ENCODE measurements around the gene STXBP5L.

The STXBP5L gene

GRCh38 chr3:121399820-121400219 is 491.8 kb downstream of the STXBP5L start:
- H3K4me1 ChIP-seq (ENCODE audit: control insufficient read depth, insufficient read depth, low read length): no peaks in the 10 kb centered on the region
- H3K9me3 ChIP-seq (ENCODE audit: control insufficient read depth, low read length): no peaks in the 10 kb centered on the region
- H3K36me3 ChIP-seq (ENCODE audit: control insufficient read depth, insufficient read depth, low read length): no peaks in the 10 kb centered on the region
- no peak overlapping the region for H3K27ac ChIP-seq (ENCODE audit: insufficient read depth, low read depth, low read length, poor library complexity, severe bottlenecking)
- H3K4me3 ChIP-seq (ENCODE audit: insufficient read depth, low read depth, low read length): no peak overlapping the region
- no peaks in the 10 kb centered on the region for H3K27me3 ChIP-seq (ENCODE audit: control insufficient read depth, insufficient read depth, low read length, poor library complexity, severe bottlenecking)

- H3K27ac ChIP-seq (ENCODE audit: insufficient read depth, low read depth, low read length, poor library complexity, severe bottlenecking): no peak overlapping the region
- no peaks in the 10 kb centered on the region for H3K4me1 ChIP-seq (ENCODE audit: control insufficient read depth, insufficient read depth, low read length)
- H3K9me3 ChIP-seq (ENCODE audit: control insufficient read depth, low read length): no peaks in the 10 kb centered on the region
- no peak overlapping the region for H3K4me3 ChIP-seq (ENCODE audit: insufficient read depth, low read depth, low read length)
- no peaks in the 10 kb centered on the region for H3K36me3 ChIP-seq (ENCODE audit: control insufficient read depth, insufficient read depth, low read length)
- no peaks in the 10 kb centered on the region for H3K27me3 ChIP-seq (ENCODE audit: control insufficient read depth, insufficient read depth, low read length, poor library complexity, severe bottlenecking)
- no CpG with 5 or more reads among the region's 1 CpG for WGBS, 2 experiments
Measured at GRCh38 chr3:121405631-121406030, 497.6 kb downstream of the STXBP5L start.

- WGBS, 2 experiments: 86% methylated on average over 1 of the region's 1 CpG; no CpG with 5 or more reads in 1 of the 2 experiments
- no peak overlapping the region for H3K4me3 ChIP-seq (ENCODE audit: insufficient read depth, low read depth, low read length)
- no peak overlapping the region for H3K27ac ChIP-seq (ENCODE audit: insufficient read depth, low read depth, low read length, poor library complexity, severe bottlenecking)
Measured at GRCh38 chr3:121411523-121411922, 503.5 kb downstream of the STXBP5L start.

DNA sequence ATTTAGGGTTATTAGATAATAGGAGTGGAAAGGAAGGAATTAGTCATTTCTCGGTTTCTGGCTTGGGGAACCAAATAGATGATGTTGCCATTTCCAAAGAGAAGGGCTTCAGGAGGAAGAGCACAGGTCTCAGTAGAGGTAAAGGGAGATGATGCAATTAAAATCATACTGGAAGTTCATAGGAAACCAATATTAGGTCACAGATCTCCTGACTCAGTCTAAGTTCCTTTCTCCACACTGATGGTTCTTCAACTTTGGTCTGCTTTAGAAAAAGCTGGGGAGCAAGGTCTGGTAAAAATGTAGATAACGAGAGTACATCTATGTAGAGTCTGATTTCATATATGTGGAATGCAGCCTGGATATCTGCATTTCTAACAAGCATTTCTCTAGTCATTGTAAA is 506.9 kb downstream of the STXBP5L start:
- Histone ChIP-seq H3K36me3 (ENCODE audit: control insufficient read depth, insufficient read depth, low read length) (no peaks in the 10 kb centered on the region), H3K27ac (ENCODE audit: insufficient read depth, low read depth, low read length, poor library complexity, severe bottlenecking) (no peak overlapping the region), H3K27me3 (ENCODE audit: control insufficient read depth, insufficient read depth, low read length, poor library complexity, severe bottlenecking) (no peaks in the 10 kb centered on the region), H3K4me3 (ENCODE audit: insufficient read depth, low read depth, low read length) (no peak overlapping the region), H3K4me1 (ENCODE audit: control insufficient read depth, insufficient read depth, low read length) (no peaks in the 10 kb centered on the region), H3K9me3 (ENCODE audit: control insufficient read depth, low read length) (no peaks in the 10 kb centered on the region)
- WGBS, 2 experiments: 83 to 95% methylated on average over 2 of the region's 2 CpGs

More at GRCh38 chr3:121411523-121411922, 503.5 kb downstream of the STXBP5L start:
- no peaks in the 10 kb centered on the region for H3K4me1 ChIP-seq (ENCODE audit: control insufficient read depth, insufficient read depth, low read length)
- H3K36me3 ChIP-seq (ENCODE audit: control insufficient read depth, insufficient read depth, low read length): no peaks in the 10 kb centered on the region
- H3K9me3 ChIP-seq (ENCODE audit: control insufficient read depth, low read length): no peaks in the 10 kb centered on the region
- no peaks in the 10 kb centered on the region for H3K27me3 ChIP-seq (ENCODE audit: control insufficient read depth, insufficient read depth, low read length, poor library complexity, severe bottlenecking)

- WGBS, 2 experiments: 95 to 96% methylated on average over 6 of the region's 6 CpGs
- Histone ChIP-seq H3K9me3 (ENCODE audit: control insufficient read depth, low read length) (no peaks in the 10 kb centered on the region), H3K4me3 (ENCODE audit: insufficient read depth, low read depth, low read length) (no peak overlapping the region), H3K4me1 (ENCODE audit: control insufficient read depth, insufficient read depth, low read length) (no peaks in the 10 kb centered on the region), H3K36me3 (ENCODE audit: control insufficient read depth, insufficient read depth, low read length) (no peaks in the 10 kb centered on the region), H3K27ac (ENCODE audit: insufficient read depth, low read depth, low read length, poor library complexity, severe bottlenecking) (no peak overlapping the region), H3K27me3 (ENCODE audit: control insufficient read depth, insufficient read depth, low read length, poor library complexity, severe bottlenecking) (no peaks in the 10 kb centered on the region)
Measured at GRCh38 chr3:121418182-121418581, 510.2 kb downstream of the STXBP5L start.

- no peaks in the 10 kb centered on the region for H3K9me3 ChIP-seq (ENCODE audit: control insufficient read depth, low read length)
- no peaks in the 10 kb centered on the region for H3K4me1 ChIP-seq (ENCODE audit: control insufficient read depth, insufficient read depth, low read length)
- peaks cover under 1% of the 10 kb centered on the region for H3K36me3 ChIP-seq (ENCODE audit: control insufficient read depth, insufficient read depth, low read length)
- H3K4me3 ChIP-seq (ENCODE audit: insufficient read depth, low read depth, low read length): no peak overlapping the region
- no peaks in the 10 kb centered on the region for H3K27me3 ChIP-seq (ENCODE audit: control insufficient read depth, insufficient read depth, low read length, poor library complexity, severe bottlenecking)
- no peak overlapping the region for H3K27ac ChIP-seq (ENCODE audit: insufficient read depth, low read depth, low read length, poor library complexity, severe bottlenecking)
Measured at GRCh38 chr3:121424549-121424948, 516.5 kb downstream of the STXBP5L start.

GRCh38 chr3:121430664-121431215 is 522.7 kb downstream of the STXBP5L start:
- peaks cover 12% of the 10 kb centered on the region for H3K36me3 ChIP-seq (ENCODE audit: control insufficient read depth, insufficient read depth, low read length)
- no peaks in the 10 kb centered on the region for H3K9me3 ChIP-seq (ENCODE audit: control insufficient read depth, low read length)
- H3K27me3 ChIP-seq (ENCODE audit: control insufficient read depth, insufficient read depth, low read length, poor library complexity, severe bottlenecking): no peaks in the 10 kb centered on the region
- no peak overlapping the region for H3K4me3 ChIP-seq (ENCODE audit: insufficient read depth, low read depth, low read length)
- no peaks in the 10 kb centered on the region for H3K4me1 ChIP-seq (ENCODE audit: control insufficient read depth, insufficient read depth, low read length)
- no peak overlapping the region for H3K27ac ChIP-seq (ENCODE audit: insufficient read depth, low read depth, low read length, poor library complexity, severe bottlenecking)

DNA sequence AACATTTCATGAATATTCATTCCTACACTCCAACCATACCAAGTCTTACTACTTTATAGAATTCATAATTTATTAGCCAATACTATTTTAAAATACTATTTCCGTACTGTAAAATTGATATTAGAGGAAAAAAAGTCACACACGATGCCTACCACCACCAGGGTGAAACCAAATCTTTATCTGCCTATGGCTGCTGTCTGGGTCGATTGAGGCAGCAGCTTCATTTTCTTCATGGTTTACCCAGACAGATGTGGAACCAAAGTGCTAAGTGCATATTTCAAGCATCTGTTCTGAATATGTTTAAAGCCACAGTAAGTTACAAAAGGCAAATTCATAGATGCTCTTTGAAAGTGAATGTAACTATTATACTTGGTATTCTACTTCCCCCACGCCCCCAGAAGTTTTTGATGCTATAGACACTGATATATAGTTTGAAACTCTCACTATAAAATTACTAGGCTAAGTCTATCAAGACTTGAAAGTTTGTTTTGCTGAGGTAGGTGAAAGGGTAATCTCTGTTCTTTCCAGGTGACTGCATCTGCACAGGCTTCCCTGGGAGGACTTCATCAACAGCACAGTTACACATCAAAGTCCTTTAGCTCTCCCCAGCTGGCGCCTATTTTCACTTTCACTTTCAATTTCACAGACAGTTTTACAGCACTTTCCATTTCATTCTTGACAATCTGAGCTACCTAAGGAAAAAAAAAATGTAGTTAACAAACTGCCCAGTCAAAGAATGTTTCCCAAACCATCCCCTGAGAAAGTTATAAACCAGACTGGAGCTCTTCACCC is 523.9 kb downstream of the STXBP5L start:
- peaks cover 12% of the 10 kb centered on the region for H3K36me3 ChIP-seq (ENCODE audit: control insufficient read depth, insufficient read depth, low read length)
- H3K27ac ChIP-seq (ENCODE audit: insufficient read depth, low read depth, low read length, poor library complexity, severe bottlenecking): no peak overlapping the region
- no peaks in the 10 kb centered on the region for H3K27me3 ChIP-seq (ENCODE audit: control insufficient read depth, insufficient read depth, low read length, poor library complexity, severe bottlenecking)
- WGBS, 2 experiments: 88 to 97% methylated on average over 4 of the region's 5 CpGs
- no peaks in the 10 kb centered on the region for H3K9me3 ChIP-seq (ENCODE audit: control insufficient read depth, low read length)
- H3K4me1 ChIP-seq (ENCODE audit: control insufficient read depth, insufficient read depth, low read length): no peaks in the 10 kb centered on the region
- H3K4me3 ChIP-seq (ENCODE audit: insufficient read depth, low read depth, low read length): no peak overlapping the region

DNA sequence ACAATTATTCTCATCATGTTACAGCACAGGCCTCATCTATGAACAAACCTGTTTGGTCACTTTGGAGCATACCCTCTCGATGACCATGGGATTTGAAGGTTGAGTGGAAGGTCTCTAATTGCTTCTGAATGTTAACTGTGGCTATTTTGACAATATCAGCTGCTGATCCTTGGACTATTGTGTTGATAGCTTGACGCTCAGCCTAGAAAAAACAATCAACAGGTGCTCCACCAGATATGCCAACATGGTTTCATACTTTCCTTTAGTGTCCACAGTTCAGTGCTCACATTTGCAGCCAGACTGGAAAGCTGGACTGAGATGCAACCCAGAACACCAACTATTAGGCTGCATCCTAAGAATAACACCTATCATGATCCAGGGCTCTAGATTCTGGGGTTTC is 528.1 kb downstream of the STXBP5L start:
- H3K4me3 ChIP-seq (ENCODE audit: insufficient read depth, low read depth, low read length): no peak overlapping the region
- 94 to 96% methylated on average over 2 of the region's 2 CpGs for WGBS, 2 experiments
- no peaks in the 10 kb centered on the region for H3K9me3 ChIP-seq (ENCODE audit: control insufficient read depth, low read length)
- peaks cover 4% of the 10 kb centered on the region for H3K36me3 ChIP-seq (ENCODE audit: control insufficient read depth, insufficient read depth, low read length)
- no peaks in the 10 kb centered on the region for H3K27me3 ChIP-seq (ENCODE audit: control insufficient read depth, insufficient read depth, low read length, poor library complexity, severe bottlenecking)
- no peaks in the 10 kb centered on the region for H3K4me1 ChIP-seq (ENCODE audit: control insufficient read depth, insufficient read depth, low read length)
- H3K27ac ChIP-seq (ENCODE audit: insufficient read depth, low read depth, low read length, poor library complexity, severe bottlenecking): no peak overlapping the region

DNA sequence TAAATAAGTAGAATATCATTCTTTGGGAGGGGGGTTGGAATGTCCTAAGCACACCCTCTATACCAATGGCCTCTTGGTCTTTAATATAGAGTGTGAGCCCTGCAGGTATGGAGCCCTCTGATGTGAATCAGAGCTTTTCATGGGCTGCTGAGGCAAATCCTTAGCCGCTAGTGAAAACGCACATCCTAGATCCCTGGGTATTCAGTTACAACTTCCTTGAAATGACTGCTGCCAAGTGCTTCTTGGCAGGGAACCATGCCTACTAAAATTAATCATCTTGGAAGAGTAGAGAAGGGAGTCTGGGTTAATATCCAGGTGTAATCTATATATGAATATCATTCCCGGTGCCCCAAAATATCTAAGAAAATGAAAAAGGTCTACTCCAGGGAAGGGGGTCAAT is 528.6 kb downstream of the STXBP5L start:
- no peak overlapping the region for H3K27ac ChIP-seq (ENCODE audit: insufficient read depth, low read depth, low read length, poor library complexity, severe bottlenecking)
- H3K9me3 ChIP-seq (ENCODE audit: control insufficient read depth, low read length): no peaks in the 10 kb centered on the region
- peaks cover 4% of the 10 kb centered on the region for H3K36me3 ChIP-seq (ENCODE audit: control insufficient read depth, insufficient read depth, low read length)
- no peaks in the 10 kb centered on the region for H3K27me3 ChIP-seq (ENCODE audit: control insufficient read depth, insufficient read depth, low read length, poor library complexity, severe bottlenecking)
- no peaks in the 10 kb centered on the region for H3K4me1 ChIP-seq (ENCODE audit: control insufficient read depth, insufficient read depth, low read length)
- no peak overlapping the region for H3K4me3 ChIP-seq (ENCODE audit: insufficient read depth, low read depth, low read length)
- 87 to 99% methylated on average over 2 to 3 of the region's 3 CpGs for WGBS, 2 experiments

All from ectodermal cell (in vitro differentiated cells).